Neural progenitor cell (in vitro differentiated cells): ENCODE results near the gene ARHGAP28.
"Not testable (repeated sequence)": the region's sequence is repeated elsewhere in the genome, so short reads cannot be mapped to it uniquely, and the experiment has no call there.

ENCODE experiments used
- CTCF ChIP-seq: fragments of 200-600 bp; sonication (generic); IDR thresholded peaks from 2 replicates; pipeline ENCODE4 v1.5.1; 2017; ENCODE audit warnings: antibody characterized with exemption, mild to moderate bottlenecking
- EZH2 ChIP-seq: fragments of 200-600 bp; sonication (generic); IDR thresholded peaks from 2 replicates; pipeline ENCODE4 v1.6.1; 2017; ENCODE audit warnings: antibody characterized with exemption, mild to moderate bottlenecking, moderate library complexity

- TF ChIP-seq CTCF, EZH2: not testable (repeated sequence)
These were observed 116.0 kb downstream of the ARHGAP28 start for GRCh38 chr18:6845521-6845920.
